ENCODE measurements around the gene TAB2.

TAB2 gene

GRCh38 chr6:149311766-149312165 is 5.7 kb upstream of the TAB2 start:
- no peak for DNase-seq (ENCODE audit: low read depth in 2 of 3, low spot score in 2 of 3)

GRCh38 chr6:149313070-149313469 is 4.4 kb upstream of the TAB2 start:
- DNase-seq (ENCODE audit: low read depth in 2 of 3, low spot score in 2 of 3), result no peak

DNA sequence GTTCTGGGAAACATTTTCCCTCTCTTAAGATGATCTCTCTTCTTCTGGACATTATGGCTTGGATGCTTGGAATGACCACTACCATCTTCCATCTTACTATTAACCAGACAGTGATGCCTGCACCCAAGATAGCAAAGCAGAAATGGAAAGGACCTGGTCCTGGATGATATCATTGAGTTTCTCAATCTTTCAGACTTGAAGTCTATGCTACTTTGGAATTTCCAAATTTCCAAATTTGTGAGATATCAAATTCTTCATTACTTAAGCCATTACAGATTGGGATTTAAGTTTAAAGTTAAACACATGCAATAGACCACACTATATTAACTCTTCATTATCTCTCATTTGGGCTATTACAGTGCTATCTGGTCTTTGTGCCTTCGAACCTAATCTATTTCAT is 3.7 kb upstream of the TAB2 start:
- DNase-seq (ENCODE audit: low read depth in 2 of 3, low spot score in 2 of 3), result no peak

DNA sequence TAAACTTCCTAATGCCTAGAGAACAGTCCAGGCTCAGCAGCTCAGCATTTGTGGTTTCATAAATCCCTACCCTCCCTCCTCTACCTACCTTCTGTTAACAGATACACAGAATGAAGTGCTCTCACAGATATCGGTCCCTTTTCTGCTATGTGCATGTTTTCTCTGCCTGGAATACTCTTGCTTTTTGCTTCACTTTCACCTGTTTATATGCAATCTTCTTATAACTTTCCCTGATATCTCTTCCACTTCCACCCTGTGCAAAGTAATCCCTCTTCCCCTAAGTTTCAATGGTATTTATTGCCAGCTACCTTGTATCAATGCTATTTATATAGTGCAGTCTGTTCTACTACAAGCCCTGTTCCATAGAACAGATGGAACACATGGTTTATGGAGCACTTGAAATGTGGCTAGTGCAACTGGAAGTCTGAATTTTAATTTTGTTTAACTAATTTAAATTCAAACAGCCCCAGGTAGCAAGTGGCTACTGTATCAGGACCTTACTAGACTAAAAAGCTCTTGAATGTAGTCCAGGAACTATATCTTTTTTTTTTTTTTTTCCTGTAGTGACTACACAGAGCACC is 3.1 kb upstream of the TAB2 start:
- DNase-seq (ENCODE audit: low read depth in 2 of 3, low spot score in 2 of 3), result no peak

- no peak for DNase-seq (ENCODE audit: low read depth in 2 of 3, low spot score in 2 of 3)
These were observed 1.3 kb upstream of the TAB2 start for GRCh38 chr6:149316108-149316727.

DNA sequence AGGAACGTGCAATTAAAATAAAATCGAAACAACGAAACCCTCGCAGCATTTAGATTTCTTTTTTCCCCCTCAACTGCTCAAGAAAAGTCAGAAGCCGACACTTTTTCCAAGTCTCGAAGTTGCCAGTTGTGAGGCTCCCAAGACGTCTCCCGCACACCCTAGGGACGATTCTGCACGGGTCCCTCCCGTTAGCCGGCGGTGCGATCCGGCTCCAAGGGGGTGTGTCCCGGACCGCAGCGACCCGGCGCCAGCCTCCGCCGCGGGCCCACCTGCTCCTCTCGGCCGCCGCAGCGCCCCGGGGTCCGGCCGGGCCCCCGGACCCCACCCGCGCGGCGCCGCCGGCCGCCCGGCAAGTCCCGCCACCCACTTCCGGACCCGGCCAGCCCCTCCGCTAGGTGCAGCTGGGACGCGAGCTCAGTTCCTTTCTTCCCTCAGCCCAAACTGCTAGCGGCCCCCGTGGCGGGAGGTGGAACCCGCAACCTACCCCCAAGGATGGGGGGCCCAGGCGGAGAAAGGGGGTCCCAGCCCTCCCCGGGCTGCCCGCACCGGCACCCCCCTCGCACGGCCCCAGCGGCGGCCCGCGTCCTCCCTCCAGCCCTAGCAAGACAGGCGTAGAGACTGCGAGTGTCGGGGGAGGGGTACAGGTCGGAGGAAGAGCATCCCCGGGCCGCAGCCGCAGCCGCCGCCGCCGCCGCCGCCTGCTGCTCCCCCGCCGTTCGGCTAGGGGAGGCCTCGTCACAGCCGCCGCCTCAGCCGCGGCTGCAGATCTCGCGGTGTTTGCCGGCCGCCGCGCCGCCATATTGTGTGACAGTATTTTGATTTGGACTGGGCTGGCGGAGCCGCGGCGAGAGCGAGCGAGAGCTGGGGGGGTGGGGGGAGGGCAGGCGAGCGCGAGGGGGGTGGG is 520 bp upstream of the TAB2 start:
- peak; percentile 51 to 78 (median 66) for DNase-seq (ENCODE audit: low read depth in 2 of 3, low spot score in 2 of 3)

DNA sequence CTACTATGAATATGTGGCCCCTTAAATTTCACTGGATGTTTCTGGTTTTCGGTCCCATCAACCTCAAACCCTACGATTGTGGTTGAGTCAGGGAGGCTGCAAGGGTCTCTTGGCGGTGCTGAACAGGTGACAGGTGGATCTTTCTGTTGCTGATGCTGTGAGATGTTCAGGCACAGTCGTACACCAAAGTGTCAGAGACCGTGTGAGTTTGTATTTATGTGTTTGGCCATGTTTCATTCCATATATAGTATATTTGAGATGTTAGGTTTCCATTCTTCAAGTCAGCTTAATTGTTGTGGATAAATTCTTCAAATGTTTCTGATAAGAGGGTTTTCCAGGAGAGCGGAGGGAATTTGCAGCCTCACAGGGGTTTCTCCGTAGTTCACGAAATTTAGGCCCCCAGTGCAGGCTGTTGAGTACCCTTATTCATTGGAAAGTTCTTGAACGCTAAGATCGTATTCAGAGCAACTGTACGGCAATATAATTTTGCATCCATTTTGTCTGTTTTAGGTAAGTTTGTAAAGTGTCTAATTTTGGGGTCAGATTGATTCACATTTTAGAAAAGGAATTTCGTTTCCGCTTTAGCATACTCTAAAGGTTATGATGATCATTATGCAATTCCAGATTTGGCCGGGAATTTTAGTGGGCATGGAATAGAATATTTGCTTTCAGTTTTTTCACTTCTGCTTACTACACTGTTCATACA is 1.2 kb downstream of the TAB2 start:
- no peak for DNase-seq (ENCODE audit: low read depth in 2 of 3, low spot score in 2 of 3)

DNA sequence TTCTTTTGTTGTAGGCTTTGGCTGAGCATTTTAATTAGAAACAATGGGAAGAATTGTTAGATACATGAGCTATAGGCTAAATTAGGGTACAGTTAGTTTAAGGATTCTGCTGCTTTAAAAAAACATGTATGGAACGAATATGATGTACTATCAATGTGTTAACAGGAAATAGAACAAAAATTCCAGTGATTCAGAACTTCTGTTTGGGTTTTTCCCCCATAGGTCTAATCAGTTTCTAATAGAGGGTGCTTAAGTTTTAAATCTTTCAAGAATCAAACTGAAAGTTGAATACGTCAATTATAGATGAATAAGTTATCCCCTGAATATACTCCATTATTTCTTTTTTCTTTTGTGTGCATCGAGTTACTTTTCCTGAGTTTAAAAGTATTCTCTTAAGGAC is 1.9 kb downstream of the TAB2 start:
- DNase-seq (ENCODE audit: low read depth in 2 of 3, low spot score in 2 of 3), result no peak

- DNase-seq (ENCODE audit: low read depth in 2 of 3, low spot score in 2 of 3), result peak in 1 of 3 experiments; percentile 7
These were observed 2.5 kb downstream of the TAB2 start for GRCh38 chr6:149320016-149320415.

DNA sequence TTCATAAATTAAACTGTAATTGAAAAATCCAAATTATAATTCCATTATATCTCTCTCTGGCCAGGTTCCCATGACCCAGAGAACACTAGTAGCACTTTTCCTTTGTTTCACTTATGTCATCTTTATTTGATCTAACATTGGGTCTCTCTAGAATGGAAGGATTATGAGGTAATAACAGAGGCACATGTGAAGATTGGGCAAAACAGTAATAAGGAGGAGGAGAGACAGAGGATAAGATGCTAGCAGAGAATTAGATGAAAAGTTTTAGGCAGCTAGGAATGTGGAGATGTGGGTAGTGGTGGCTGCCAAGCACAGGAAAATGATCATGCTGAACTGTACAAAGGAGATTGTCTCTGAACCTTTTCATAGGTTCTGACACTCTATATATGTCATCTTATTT is 3.3 kb downstream of the TAB2 start:
- no peak for DNase-seq (ENCODE audit: low read depth in 2 of 3, low spot score in 2 of 3)

DNA sequence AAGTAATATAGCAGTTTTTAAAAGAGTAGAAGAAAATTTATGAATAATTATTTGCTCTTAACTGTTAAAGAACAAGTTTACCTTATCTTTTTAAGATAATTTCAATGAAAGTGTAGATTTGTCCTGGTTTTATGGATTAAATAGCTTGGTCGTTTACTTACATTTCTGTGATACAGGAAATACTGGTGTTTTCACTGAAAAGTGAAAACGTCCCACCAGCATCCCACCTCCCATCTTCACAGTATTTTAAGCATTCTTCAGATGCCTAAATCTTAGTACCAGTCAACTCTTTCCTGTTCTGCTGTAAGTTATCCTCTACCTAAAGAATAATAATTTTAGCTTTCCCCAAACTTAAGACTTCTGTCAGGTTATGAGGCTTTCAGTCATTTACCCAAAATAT is 5.8 kb downstream of the TAB2 start:
- no peak for DNase-seq (ENCODE audit: low read depth in 2 of 3, low spot score in 2 of 3)

DNA sequence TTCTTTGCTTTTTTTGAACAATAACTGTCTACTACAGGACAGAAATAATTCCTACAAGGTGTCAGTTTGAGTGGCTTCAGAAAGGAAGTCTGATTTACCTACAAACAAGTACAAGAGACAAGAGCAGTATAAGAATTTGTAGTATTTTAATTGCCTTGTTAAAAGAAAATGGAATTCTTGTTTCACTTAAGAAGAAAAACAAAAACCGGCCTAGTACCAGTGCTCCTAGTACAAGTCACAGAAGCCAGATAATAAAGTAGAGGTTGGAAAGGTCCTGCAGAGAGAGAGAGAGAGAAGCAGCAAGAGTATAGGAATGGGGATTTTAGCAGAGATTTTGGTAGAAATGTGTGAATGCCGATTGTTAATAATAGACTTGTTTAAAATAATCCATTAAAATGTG is 6.4 kb downstream of the TAB2 start:
- no peak for DNase-seq (ENCODE audit: low read depth in 2 of 3, low spot score in 2 of 3)

DNA sequence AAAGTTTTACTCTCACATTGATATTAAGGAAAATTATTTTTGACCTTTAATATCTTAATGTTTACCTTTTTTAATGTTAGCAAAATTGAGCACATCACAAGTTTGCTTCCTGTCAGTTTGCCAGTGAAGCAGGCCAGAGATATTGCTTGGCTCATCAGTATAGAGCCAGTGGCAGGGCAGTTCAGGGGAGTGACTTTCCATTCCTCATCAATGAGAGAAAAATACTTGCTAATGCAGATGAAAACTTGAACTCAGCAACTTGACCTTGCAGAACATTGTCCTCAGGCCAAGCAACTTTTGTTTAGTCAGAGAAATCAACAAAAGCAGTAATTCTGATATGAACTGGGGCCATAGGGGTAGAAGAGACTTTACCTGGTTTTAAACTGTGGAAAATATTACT is 6.9 kb downstream of the TAB2 start:
- no peak for DNase-seq (ENCODE audit: low read depth in 2 of 3, low spot score in 2 of 3)

- no peak for DNase-seq (ENCODE audit: low read depth in 2 of 3, low spot score in 2 of 3)
These were observed 8.2 kb downstream of the TAB2 start for GRCh38 chr6:149325648-149326236.

- DNase-seq (ENCODE audit: low read depth in 2 of 3, low spot score in 2 of 3), result no peak
These were observed 10.1 kb downstream of the TAB2 start for GRCh38 chr6:149327638-149328037.

DNA sequence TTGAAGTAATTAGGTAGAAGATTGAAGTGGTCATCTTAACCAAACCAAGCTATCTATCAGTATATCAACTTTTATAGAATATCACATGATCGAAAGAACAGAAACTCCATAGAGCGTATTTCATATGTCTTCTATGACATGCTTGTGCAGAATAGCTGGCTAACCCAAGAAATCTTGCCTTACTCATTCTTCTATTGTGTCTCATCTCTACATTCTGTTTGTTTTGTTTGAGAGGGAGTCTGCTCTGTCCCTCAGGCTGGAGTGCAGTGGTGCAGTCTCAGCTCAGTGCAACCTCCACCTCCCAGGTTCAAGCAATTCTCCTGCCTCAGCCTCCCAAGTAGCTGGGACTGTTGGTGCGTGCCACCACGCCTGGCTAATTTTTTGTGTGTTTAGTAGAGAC is 10.6 kb downstream of the TAB2 start:
- no peak for DNase-seq (ENCODE audit: low read depth in 2 of 3, low spot score in 2 of 3)

DNA sequence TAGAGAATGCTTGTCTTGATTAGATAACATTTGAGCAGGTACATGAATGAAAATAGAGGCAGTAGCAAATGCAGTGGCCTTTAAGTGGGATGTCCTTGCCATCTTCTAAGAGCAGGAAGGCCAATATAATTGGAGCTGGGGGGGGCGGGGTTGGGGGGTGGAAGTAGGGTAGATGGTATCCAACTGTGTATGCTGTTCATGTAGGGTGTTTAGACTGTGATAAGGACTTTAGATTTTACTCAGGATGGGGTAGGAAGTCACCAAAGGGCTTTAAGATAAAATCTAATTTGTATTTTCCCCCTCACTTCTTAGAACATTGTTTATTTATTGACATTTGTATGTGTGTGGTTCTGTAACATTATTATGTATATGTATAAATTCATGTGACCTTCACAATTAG is 12.0 kb downstream of the TAB2 start:
- DNase-seq (ENCODE audit: low read depth in 2 of 3, low spot score in 2 of 3), result no peak

DNA sequence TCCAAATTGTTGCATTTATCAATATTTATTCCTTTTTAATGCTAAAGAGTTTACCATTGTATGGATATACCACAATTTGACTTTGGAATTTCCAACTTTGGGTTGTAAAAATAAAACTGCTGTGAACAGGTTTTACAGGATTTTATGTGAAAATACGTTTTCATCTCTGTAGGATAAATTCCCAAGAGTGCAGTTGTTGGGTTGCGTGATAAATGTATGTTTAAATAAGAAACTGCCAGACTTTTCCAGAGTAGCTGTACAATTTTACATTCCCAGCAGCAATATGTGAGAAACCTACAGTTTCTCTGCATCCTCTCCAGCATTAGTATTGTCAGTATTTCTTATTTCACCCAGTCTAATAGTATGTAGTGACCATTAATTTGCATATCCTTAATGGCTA is 12.6 kb downstream of the TAB2 start:
- no peak for DNase-seq (ENCODE audit: low read depth in 2 of 3, low spot score in 2 of 3)

DNA sequence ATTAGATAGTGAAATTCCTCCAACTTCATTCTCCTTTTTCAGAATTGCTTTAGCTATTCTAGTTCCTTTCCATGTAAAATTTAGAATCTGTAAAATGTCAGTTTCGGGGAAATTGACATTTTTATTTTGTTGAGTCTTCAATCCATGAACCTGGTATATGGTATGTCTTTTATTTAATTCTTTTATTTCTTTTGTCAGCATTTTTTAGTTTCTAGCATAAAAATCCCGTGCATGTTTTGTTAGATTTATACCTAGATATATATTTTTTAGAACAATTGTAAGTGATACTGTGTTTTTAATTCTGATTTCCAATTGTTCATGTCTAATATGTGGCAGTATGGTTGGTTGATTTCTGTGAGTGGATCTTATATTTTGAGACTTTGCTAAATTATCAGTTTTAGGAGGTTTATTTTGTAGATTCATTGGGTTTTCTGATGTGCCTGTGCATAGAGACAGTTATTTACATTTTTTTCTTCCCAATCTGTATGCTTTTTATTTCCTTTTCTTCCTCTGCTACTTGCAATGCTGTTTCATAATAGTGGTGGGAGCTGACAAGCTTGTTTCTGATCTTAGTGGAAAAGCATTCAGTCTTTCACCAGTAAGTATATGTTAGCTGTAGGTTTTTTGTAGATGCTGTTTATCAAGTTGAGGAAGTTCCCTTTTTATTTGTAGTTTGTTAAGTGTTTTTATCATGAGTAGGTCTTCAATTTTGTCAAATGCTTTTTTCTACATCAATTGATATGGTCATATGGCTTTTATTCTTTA is 13.7 kb downstream of the TAB2 start:
- DNase-seq (ENCODE audit: low read depth in 2 of 3, low spot score in 2 of 3), result no peak

DNA sequence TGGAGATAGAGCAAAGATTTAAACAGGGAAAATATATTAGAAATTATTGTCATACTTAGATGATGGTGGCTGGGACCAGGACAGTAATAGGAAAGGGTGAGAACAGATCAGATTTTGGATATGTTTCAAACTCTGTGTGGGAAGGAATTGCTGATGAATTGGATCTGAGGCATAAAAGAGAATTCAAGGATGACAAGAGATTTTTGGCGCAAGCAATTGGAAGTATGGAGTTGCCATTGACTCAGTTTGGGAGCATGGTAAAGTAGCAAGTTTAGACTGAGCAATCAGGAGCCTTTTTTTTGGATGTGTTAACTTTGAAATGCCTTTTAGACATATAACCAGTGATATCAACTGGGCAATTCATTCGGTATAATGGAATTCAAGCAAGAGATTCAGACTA is 14.4 kb downstream of the TAB2 start:
- no peak for DNase-seq (ENCODE audit: low read depth in 2 of 3, low spot score in 2 of 3)
